ENCODE results near the gene YPEL4.

YPEL4 gene

Small RNA genes within 50 kb of the gene (small RNA-seq; reads per million reads assigned to genes)
- gene MIR130A (ENCODE audit: insufficient read depth), result 13,998 reads per million, percentile 100 among the genes with 10 or more reads in this experiment
